ENCODE measurements around the gene SLC16A3. TPM values are rescaled to one million over a fixed set of nuclear protein-coding genes. Genes with fewer than 3 reads are reported as not detected.

The SLC16A3 gene
- total and polyA plus RNA-seq, 2 experiments from 2014 or later = 3.5 to 10.6 TPM

- TF ChIP-seq ZNF462 (CRISPR knock-in tag; IDR thresholded peaks at IDR 0.05) (no peak), POLR2AphosphoS5 (IDR thresholded peaks at IDR 0.05; ENCODE audit: low read depth) (no peak)
These were observed 48.8 kb upstream of the SLC16A3 start (continued) for GRCh38 chr17:82179946-82180475.

- Mint-ChIP-seq H3K9me3 (no peaks in the 10 kb centered on the region), H3K4me1 (peaks cover 4% of the 10 kb centered on the region; the same call in 2 of the 3 replicates), H3K4me3 (no peak overlapping the region), H3K27ac (no peak overlapping the region), H3K36me3 (ENCODE audit: low read depth) (peaks cover 7% of the 10 kb centered on the region), H3K27me3 (ENCODE audit: insufficient read depth, low read depth, poor library complexity) (peaks cover 53% of the 10 kb centered on the region)
- H3K9me2 ChIP-seq (ENCODE audit: insufficient read depth) = no peaks in the 10 kb centered on the region
- no peak for DNase-seq (ENCODE audit: low spot score)
- no peak overlapping the region for H3K4me3 ChIP-seq
- H3K27ac ChIP-seq (ENCODE audit: low read depth) = no peak overlapping the region
- peaks cover 6% of the 10 kb centered on the region; the same call in 1 of the 2 replicates for H4K20me1 ChIP-seq (replicated peaks; ENCODE audit: insufficient read depth)
- no peaks in the 10 kb centered on the region for H3K4me1 ChIP-seq (ENCODE audit: insufficient read depth)
- H3K27me3 ChIP-seq (ENCODE audit: insufficient read depth) = peaks cover 43% of the 10 kb centered on the region
- no peak; the same call in 2 of the 3 replicates for ATAC-seq
- no peak overlapping the region for H2AFZ ChIP-seq
- no peaks in the 10 kb centered on the region for H3K36me3 ChIP-seq (ENCODE audit: insufficient read depth)
- H3K79me2 ChIP-seq (replicated peaks; ENCODE audit: insufficient read depth) = no peaks in the 10 kb centered on the region
- H3K4me2 ChIP-seq = no peak overlapping the region
- no peaks in the 10 kb centered on the region for H3F3A ChIP-seq (replicated peaks; ENCODE audit: low read depth)
- TF ChIP-seq JUNB (IDR thresholded peaks at IDR 0.05; ENCODE audit: unreplicated experiment) (no peak), CREB1 (CRISPR knock-in tag; IDR thresholded peaks at IDR 0.05; ENCODE audit: low read depth) (no peak), EZH2phosphoT487 (IDR thresholded peaks at IDR 0.05; ENCODE audit: unreplicated experiment) (no peak), EZH2 (IDR thresholded peaks at IDR 0.05; ENCODE audit: low read depth, unreplicated experiment) (no peak), ZNF462 (CRISPR knock-in tag; IDR thresholded peaks at IDR 0.05) (no peak)
These were observed 47.9 kb upstream of the SLC16A3 start for GRCh38 chr17:82180776-82181528.

Data from GM23338 (cell line).